ENCODE measurements around the gene VSIG10. TPM values are rescaled to one million over a fixed set of nuclear protein-coding genes. Genes with fewer than 3 reads are reported as not detected.

VSIG10 gene
- polyA plus RNA-seq, 1 donor (not counting 4 experiments of a cell fraction or from before 2014, with no cell fraction given): 11.4 TPM

GRCh38 chr12:118034429-118035189 is 69.2 kb downstream of the VSIG10 start:
- no peaks in the 10 kb centered on the region for H4K20me1 ChIP-seq (ENCODE audit: control insufficient read depth, extremely low read depth, insufficient read depth, low read length)
- no peak overlapping the region for H3K9ac ChIP-seq (ENCODE audit: control insufficient read depth, extremely low read depth, insufficient read depth, low read length)
- TF ChIP-seq CTCF (optimal IDR thresholded peaks at IDR 0.05 in 1 of 3, IDR thresholded peaks at IDR 0.05 in 1 of 3, conservative IDR thresholded peaks at IDR 0.05 in 1 of 3; ENCODE audit: extremely low read depth in 1 of 3, insufficient read depth in 2 of 3, low read length in 3 of 3) (peak; percentile 21 to 65 (median 55)), EZH2 (IDR thresholded peaks at IDR 0.05; ENCODE audit: low read length) (no peak)
- H3K79me2 ChIP-seq (ENCODE audit: control insufficient read depth, insufficient read depth, low read length): no peaks in the 10 kb centered on the region
- H3K27ac ChIP-seq (ENCODE audit: control insufficient read depth, insufficient read depth, low read length): no peak overlapping the region
- H3K27me3 ChIP-seq (ENCODE audit: control insufficient read depth, extremely low read depth, insufficient read depth, low read length): no peaks in the 10 kb centered on the region
- H3K4me1 ChIP-seq (ENCODE audit: control insufficient read depth, extremely low read depth, insufficient read depth, low read length): no peaks in the 10 kb centered on the region
- H3K36me3 ChIP-seq (ENCODE audit: control insufficient read depth in 2 of 2, extremely low read depth in 1 of 2, insufficient read depth in 2 of 2, low read length in 2 of 2): peaks cover 36 to 39% of the 10 kb centered on the region in 2 experiments
- no peak for FAIRE-seq
- no peak overlapping the region for H2AFZ ChIP-seq (ENCODE audit: control insufficient read depth, low read length)
- H3K9me3 ChIP-seq (ENCODE audit: control insufficient read depth, low read depth, low read length): no peaks in the 10 kb centered on the region
- dilution Hi-C loops (cut with MboI; ENCODE audit: extremely low pct_ligation_motif_present, low sequenced_read_pairs): no loop called here
- H3K9me1 ChIP-seq (ENCODE audit: control insufficient read depth, extremely low read depth, insufficient read depth, low read length): no peaks in the 10 kb centered on the region
- H3K4me2 ChIP-seq (ENCODE audit: control insufficient read depth, extremely low read depth, insufficient read depth, low read depth, low read length): no peak overlapping the region
- H3K4me3 ChIP-seq (ENCODE audit: control insufficient read depth in 2 of 3, extremely low read depth in 1 of 3, insufficient read depth in 2 of 3, low read depth in 1 of 3, low read length in 3 of 3): no peak overlapping the region
- no peak for DNase-seq (ENCODE audit: low read depth, low spot score)

DNA sequence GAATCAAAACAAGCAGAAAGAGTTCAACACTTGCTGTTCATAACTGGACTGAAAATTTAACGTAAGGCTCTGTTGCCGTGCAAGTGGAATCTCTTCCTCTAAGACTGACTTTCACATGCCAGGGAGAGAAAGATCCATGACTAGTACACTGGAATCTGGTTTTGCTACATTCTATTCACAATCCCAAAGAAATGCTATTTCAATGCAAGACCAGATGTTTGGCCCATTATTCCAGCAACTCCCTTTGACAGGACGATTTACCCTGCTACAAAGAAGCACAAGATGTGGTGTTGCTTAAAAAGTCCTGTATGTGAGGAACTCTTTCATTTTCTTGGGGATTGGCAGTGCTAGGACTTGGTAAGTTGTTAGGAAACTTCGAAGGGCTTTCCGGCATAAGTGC is 69.9 kb downstream of the VSIG10 start:
- H4K20me1 ChIP-seq (ENCODE audit: control insufficient read depth, extremely low read depth, insufficient read depth, low read length): no peaks in the 10 kb centered on the region
- dilution Hi-C loops (cut with MboI; ENCODE audit: extremely low pct_ligation_motif_present, low sequenced_read_pairs): no loop called here
- H3K36me3 ChIP-seq (ENCODE audit: control insufficient read depth in 2 of 2, extremely low read depth in 1 of 2, insufficient read depth in 2 of 2, low read length in 2 of 2): peaks cover 37% of the 10 kb centered on the region in 2 experiments
- no peaks in the 10 kb centered on the region for H3K4me1 ChIP-seq (ENCODE audit: control insufficient read depth, extremely low read depth, insufficient read depth, low read length)
- no peaks in the 10 kb centered on the region for H3K27me3 ChIP-seq (ENCODE audit: control insufficient read depth, extremely low read depth, insufficient read depth, low read length)
- no peak for TF ChIP-seq EZH2 (IDR thresholded peaks at IDR 0.05; ENCODE audit: low read length)
- no peak for TF ChIP-seq CTCF (optimal IDR thresholded peaks at IDR 0.05 in 1 of 3, IDR thresholded peaks at IDR 0.05 in 1 of 3, conservative IDR thresholded peaks at IDR 0.05 in 1 of 3; ENCODE audit: extremely low read depth in 1 of 3, insufficient read depth in 2 of 3, low read length in 3 of 3)
- H3K4me3 ChIP-seq (ENCODE audit: control insufficient read depth in 2 of 3, extremely low read depth in 1 of 3, insufficient read depth in 2 of 3, low read depth in 1 of 3, low read length in 3 of 3): no peak overlapping the region
- H3K9me1 ChIP-seq (ENCODE audit: control insufficient read depth, extremely low read depth, insufficient read depth, low read length): no peaks in the 10 kb centered on the region
- H3K79me2 ChIP-seq (ENCODE audit: control insufficient read depth, insufficient read depth, low read length): no peaks in the 10 kb centered on the region
- H3K4me2 ChIP-seq (ENCODE audit: control insufficient read depth, extremely low read depth, insufficient read depth, low read depth, low read length): no peak overlapping the region
- no peak overlapping the region for H3K9ac ChIP-seq (ENCODE audit: control insufficient read depth, extremely low read depth, insufficient read depth, low read length)
- DNase-seq (ENCODE audit: low read depth, low spot score) (no peak), FAIRE-seq (no peak)
- H3K9me3 ChIP-seq (ENCODE audit: control insufficient read depth, low read depth, low read length): no peaks in the 10 kb centered on the region
- H2AFZ ChIP-seq (ENCODE audit: control insufficient read depth, low read length): no peak overlapping the region
- no peak overlapping the region for H3K27ac ChIP-seq (ENCODE audit: control insufficient read depth, insufficient read depth, low read length)
